K562 (cell line): Measurements from ENCODE around the gene AKNA.

Experiments used
- DPF2 ChIP-seq: fragments of 450-650 bp; IDR thresholded peaks from 2 replicates; pipeline ENCODE4 v1.6.1; 2016
- ELF2 ChIP-seq: fragments of 250-450 bp; sonication (Bioruptor Pico); IDR thresholded peaks from 2 replicates; pipeline ENCODE4 v1.5.0; 2021; ENCODE audit warnings: mild to moderate bottlenecking
- FOXA1 ChIP-seq: fragments of 450-650 bp; IDR thresholded peaks from 2 replicates; pipeline ENCODE4 v1.6.1; 2016; ENCODE audit warnings: mild to moderate bottlenecking, borderline replicate concordance
- JUN ChIP-seq, 2 experiments: sonication (generic) in 1 of 2; formaldehyde crosslinking in 1 of 2; IDR thresholded peaks; 2 replicates each; pipeline versions ENCODE4 v1.6.1 to v1.8.0; 2012 to 2022; ENCODE audit warnings: borderline replicate concordance in 2 of 2, mild to moderate bottlenecking in 2 of 2, improper control_type of control experiment in 1 of 2, low read depth in 1 of 2, low read length in 1 of 2, missing genetic modification reagents in 1 of 2
- MEF2A ChIP-seq: IDR thresholded peaks from 2 replicates; pipeline ENCODE4 v1.6.1; 2011; ENCODE audit warnings: low read depth, mild to moderate bottlenecking, low read length, moderate library complexity; ENCODE audit not compliant: control insufficient read depth
- MYC ChIP-seq, 2 experiments: fragments of 250-450 bp in 1 of 2; sonication (Bioruptor Pico) in 1 of 2; IDR thresholded peaks; 2 replicates each; pipeline versions ENCODE4 v1.5.1 to v1.6.1; 2012 to 2021; ENCODE audit warnings: low read depth in 2 of 2, borderline replicate concordance in 1 of 2, improper control_type of control experiment in 1 of 2, low read length in 1 of 2, mild to moderate bottlenecking in 1 of 2, moderate library complexity in 1 of 2
- SREBF1 ChIP-seq: fragments of 150-350 bp; IDR thresholded peaks from 2 replicates; pipeline ENCODE4 v1.6.1; 2014; ENCODE audit warnings: antibody characterized with exemption, low read depth, low read length, borderline replicate concordance
- TBP ChIP-seq: optimal IDR thresholded peaks from 2 replicates; pipeline ENCODE3; 2011; ENCODE audit warnings: low read depth, low read length, improper control_type of control experiment
- USF2 ChIP-seq: sonication (generic); formaldehyde crosslinking; IDR thresholded peaks from 2 replicates; pipeline ENCODE4 v1.5.0; 2020; ENCODE audit warnings: missing genetic modification reagents
- YY1 ChIP-seq, 3 experiments: IDR thresholded peaks; 2 replicates each; pipeline ENCODE4 v1.6.1; 2011; ENCODE audit warnings: low read length in 2 of 3, mild to moderate bottlenecking in 2 of 3, moderate library complexity in 2 of 3, borderline replicate concordance in 1 of 3, control low read depth in 1 of 3, low read depth in 1 of 3; ENCODE audit not compliant: insufficient read depth in 3 of 3, insufficient replicate concordance in 2 of 3, control insufficient read depth in 1 of 3, insufficient read length in 1 of 3; ENCODE audit errors: extremely low read depth in 1 of 3

DNA sequence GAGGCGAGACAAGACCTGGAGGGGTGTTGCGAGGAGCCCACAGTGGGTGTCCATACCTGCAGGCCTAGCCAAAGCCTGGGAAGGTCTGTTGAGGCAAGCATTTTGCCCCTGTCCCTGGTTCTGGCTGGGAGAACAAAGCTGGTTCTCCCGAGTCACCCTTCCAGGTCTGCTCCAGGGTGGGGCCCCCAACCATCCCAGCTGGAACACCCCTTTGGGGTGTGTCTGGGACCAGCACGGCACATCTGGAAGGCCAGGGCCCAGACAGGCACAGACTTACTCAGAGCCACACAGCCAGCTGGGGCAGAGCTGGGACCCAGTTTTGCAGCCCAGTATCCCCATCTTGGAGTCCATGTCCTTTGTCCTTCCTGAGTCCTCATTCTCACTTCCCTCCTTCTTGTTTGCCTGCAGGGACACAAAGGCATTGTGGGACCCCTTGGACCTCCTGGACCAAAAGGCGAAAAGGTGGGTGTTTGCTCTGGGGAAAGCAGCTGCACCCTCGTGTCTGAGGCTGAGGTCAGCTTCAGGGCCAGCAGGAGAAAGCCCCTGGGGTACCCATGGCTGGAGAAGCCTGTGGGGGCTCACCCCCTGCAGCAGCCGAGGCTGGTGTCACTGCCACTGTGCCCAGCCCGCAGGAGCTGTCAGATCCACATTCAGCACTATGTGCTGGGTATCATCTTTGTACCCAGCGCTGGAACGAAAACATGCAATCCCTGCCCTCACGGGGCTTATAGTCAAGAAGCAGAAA, 103.3 kb downstream of the AKNA start:
- TF ChIP-seq YY1 (IDR thresholded peaks at IDR 0.05; ENCODE audit: borderline replicate concordance in 1 of 3, control insufficient read depth in 1 of 3, extremely low read depth in 1 of 3, insufficient read depth in 3 of 3, insufficient read length in 1 of 3, insufficient replicate concordance in 2 of 3, low read depth in 1 of 3, low read length in 2 of 3) (no peak), DPF2 (no peak), ELF2 (no peak), MYC (IDR thresholded peaks at IDR 0.05; ENCODE audit: low read depth, low read length) (no peak), MYC (CRISPR knock-in tag; IDR thresholded peaks at IDR 0.05; ENCODE audit: borderline replicate concordance, low read depth) (no peak), FOXA1 (no peak), USF2 (CRISPR knock-in tag) (no peak), MEF2A (no peak), JUN (IDR thresholded peaks at IDR 0.05; ENCODE audit: borderline replicate concordance, low read depth, low read length) (no peak), JUN (CRISPR knock-in tag; IDR thresholded peaks at IDR 0.05; ENCODE audit: borderline replicate concordance) (no peak), SREBF1 (no peak), TBP (no peak)
